Activated CD4-positive, CD25-positive, alpha-beta regulatory T cell treated with anti-CD3 and anti-CD28 coated beads, Interleukin-2, amount 50 U/mL, for 72 hours (primary cell): ENCODE data around the gene UCHL1.
"Not testable (repeated sequence)": the region's sequence is repeated elsewhere in the genome, so short reads cannot be mapped to it uniquely, and the experiment has no call there.

Experiments used
- DNase-seq: peaks from one replicate; pipeline ENCODE4 v3.0.0; 2021

UCHL1 gene

GRCh38 chr4:41241919-41242318, 14.8 kb upstream of the UCHL1 start:
- DNase-seq = no peak

- DNase-seq = no peak
Observed at GRCh38 chr4:41245983-41246382, 10.7 kb upstream of the UCHL1 start.

- no peak for DNase-seq
Observed at GRCh38 chr4:41256131-41256739, 493 bp upstream of the UCHL1 start.

GRCh38 chr4:41257257-41257901, 651 bp downstream of the UCHL1 start:
- DNase-seq = no peak

GRCh38 chr4:41257906-41258305, 1.2 kb downstream of the UCHL1 start:
- DNase-seq = no peak

GRCh38 chr4:41258783-41259182, 2.1 kb downstream of the UCHL1 start:
- DNase-seq = no peak

- DNase-seq = no peak
Observed at GRCh38 chr4:41260116-41260733, 3.5 kb downstream of the UCHL1 start.

GRCh38 chr4:41262198-41262597, 5.5 kb downstream of the UCHL1 start:
- DNase-seq = no peak

GRCh38 chr4:41264212-41264611, 7.5 kb downstream of the UCHL1 start:
- DNase-seq = no peak

GRCh38 chr4:41267997-41268396, 11.3 kb downstream of the UCHL1 start:
- no peak for DNase-seq

GRCh38 chr4:41268721-41269517, 12.2 kb downstream of the UCHL1 start:
- DNase-seq = no peak

- no peak for DNase-seq
Observed at GRCh38 chr4:41269682-41270081, 13.0 kb downstream of the UCHL1 start.

GRCh38 chr4:41275931-41276330, 19.2 kb downstream of the UCHL1 start:
- DNase-seq = not testable (repeated sequence)

- no peak for DNase-seq
Observed at GRCh38 chr4:41280010-41280409, 23.3 kb downstream of the UCHL1 start.

GRCh38 chr4:41281038-41281634, 24.4 kb downstream of the UCHL1 start:
- DNase-seq = no peak

- DNase-seq = no peak
Observed at GRCh38 chr4:41282366-41282765, 25.6 kb downstream of the UCHL1 start.

GRCh38 chr4:41285202-41285863, 28.6 kb downstream of the UCHL1 start:
- no peak for DNase-seq

- DNase-seq = no peak
Observed at GRCh38 chr4:41285864-41286235, 29.1 kb downstream of the UCHL1 start.

- DNase-seq = no peak
Observed at GRCh38 chr4:41287005-41287404, 30.3 kb downstream of the UCHL1 start.

GRCh38 chr4:41287852-41288251, 31.1 kb downstream of the UCHL1 start:
- DNase-seq = no peak

- DNase-seq = no peak
Observed at GRCh38 chr4:41288254-41288653, 31.5 kb downstream of the UCHL1 start.

- DNase-seq = no peak
Observed at GRCh38 chr4:41290479-41290878, 33.8 kb downstream of the UCHL1 start.
